ENCODE data around the gene TMIGD2.
"Not testable (repeated sequence)": the region's sequence is repeated elsewhere in the genome, so short reads cannot be mapped to it uniquely, and the experiment has no call there.

The TMIGD2 gene, protein sequence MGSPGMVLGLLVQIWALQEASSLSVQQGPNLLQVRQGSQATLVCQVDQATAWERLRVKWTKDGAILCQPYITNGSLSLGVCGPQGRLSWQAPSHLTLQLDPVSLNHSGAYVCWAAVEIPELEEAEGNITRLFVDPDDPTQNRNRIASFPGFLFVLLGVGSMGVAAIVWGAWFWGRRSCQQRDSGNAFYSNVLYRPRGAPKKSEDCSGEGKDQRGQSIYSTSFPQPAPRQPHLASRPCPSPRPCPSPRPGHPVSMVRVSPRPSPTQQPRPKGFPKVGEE

DNA sequence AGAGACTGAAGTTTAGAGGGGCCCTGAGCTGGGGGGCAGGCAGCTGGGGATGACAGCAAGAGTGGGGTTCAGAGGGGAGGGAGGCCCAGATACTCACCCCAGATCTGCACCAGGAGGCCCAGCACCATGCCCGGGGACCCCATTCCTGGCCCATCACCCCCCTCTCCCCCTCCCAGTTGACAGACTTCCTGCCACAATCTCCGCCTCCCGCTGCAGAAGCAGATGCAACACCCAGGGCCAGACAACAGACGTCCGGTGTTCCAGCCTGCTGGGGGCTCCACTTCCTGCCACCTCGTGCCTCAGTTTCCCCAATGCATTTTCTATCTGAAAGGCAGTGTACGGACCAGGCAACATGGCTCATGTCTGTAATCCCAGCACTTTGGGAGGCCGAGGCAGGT lies at the start of gene TMIGD2:
TSS of gene TMIGD2 (minus strand) at position 147 of the 398 bp plus-strand sequence. CDS start at position 143, 4 bp downstream.
- ChIA-PET CTCF (interaction anchor here (1.6 kb wide), 1 partner anchor 50 kb away, joined by 5 read pairs; no protein-coding TSS in a partner anchor), POLR2A (interaction anchor here (1.0 kb wide), 1 partner anchor 41 kb away, joined by 3 read pairs; no protein-coding TSS in a partner anchor)
- no peak for DNase-seq (ENCODE audit: extremely low spot score)
- TF ChIP-seq FOXM1 (IDR thresholded peaks at IDR 0.05; ENCODE audit: borderline replicate concordance), result no peak
- no peak for TF ChIP-seq CTBP1 (IDR thresholded peaks at IDR 0.05; ENCODE audit: borderline replicate concordance)
- no peak for TF ChIP-seq TARDBP (IDR thresholded peaks at IDR 0.05)
- TF ChIP-seq HDGF (IDR thresholded peaks at IDR 0.05; ENCODE audit: borderline replicate concordance), result no peak
- no peak for TF ChIP-seq LEF1 (IDR thresholded peaks at IDR 0.05; ENCODE audit: borderline replicate concordance)
- no peak for TF ChIP-seq BHLHE40 (IDR thresholded peaks at IDR 0.05; ENCODE audit: borderline replicate concordance)
- TF ChIP-seq L3MBTL2 (conservative IDR thresholded peaks at IDR 0.05), result no peak
- no peak for TF ChIP-seq SUZ12 (IDR thresholded peaks at IDR 0.05)
- TF ChIP-seq ELF4 (IDR thresholded peaks at IDR 0.05), result no peak

DNA sequence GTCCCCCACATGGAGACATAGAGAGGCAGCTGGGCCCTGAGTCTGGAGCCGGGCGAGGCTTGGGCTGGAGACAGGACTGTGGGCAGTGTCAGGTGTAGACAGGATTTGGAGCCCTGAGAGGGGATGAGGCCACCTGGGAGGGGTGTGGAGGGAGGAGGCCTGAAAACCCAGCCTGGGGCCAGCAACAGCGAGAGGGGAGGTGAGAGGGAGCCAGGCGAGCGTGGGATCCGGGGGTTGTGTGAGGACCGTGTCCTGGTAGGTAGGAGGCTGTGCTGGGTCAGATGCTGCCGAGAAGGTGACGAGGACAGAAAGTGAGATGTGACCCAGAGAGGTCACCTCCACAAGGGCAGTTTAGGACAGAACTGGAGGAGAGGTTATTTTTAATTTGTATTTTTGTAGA lies 48.5 kb upstream of the TMIGD2 start:
- TF ChIP-seq FOXA1 (IDR thresholded peaks at IDR 0.05), result no peak
- TF ChIP-seq PKNOX1 (IDR thresholded peaks at IDR 0.05), result no peak
- no peak for TF ChIP-seq BHLHE40 (IDR thresholded peaks at IDR 0.05; ENCODE audit: borderline replicate concordance)
- TF ChIP-seq FOXK2 (IDR thresholded peaks at IDR 0.05), result no peak
- TF ChIP-seq ZNF384 (IDR thresholded peaks at IDR 0.05), result no peak
- TF ChIP-seq SUZ12 (IDR thresholded peaks at IDR 0.05), result no peak
- TF ChIP-seq ARNT (IDR thresholded peaks at IDR 0.05), result no peak
- no peak for TF ChIP-seq SP1 (IDR thresholded peaks at IDR 0.05)
- no peak for TF ChIP-seq ELF4 (IDR thresholded peaks at IDR 0.05)
- no peak for TF ChIP-seq CTBP1 (IDR thresholded peaks at IDR 0.05; ENCODE audit: borderline replicate concordance)
- TF ChIP-seq FOXM1 (IDR thresholded peaks at IDR 0.05; ENCODE audit: borderline replicate concordance), result no peak
- POLR2A ChIA-PET, result no interaction called here
- CTCF ChIA-PET, result no interaction called here
- no peak for DNase-seq (ENCODE audit: extremely low spot score)

DNA sequence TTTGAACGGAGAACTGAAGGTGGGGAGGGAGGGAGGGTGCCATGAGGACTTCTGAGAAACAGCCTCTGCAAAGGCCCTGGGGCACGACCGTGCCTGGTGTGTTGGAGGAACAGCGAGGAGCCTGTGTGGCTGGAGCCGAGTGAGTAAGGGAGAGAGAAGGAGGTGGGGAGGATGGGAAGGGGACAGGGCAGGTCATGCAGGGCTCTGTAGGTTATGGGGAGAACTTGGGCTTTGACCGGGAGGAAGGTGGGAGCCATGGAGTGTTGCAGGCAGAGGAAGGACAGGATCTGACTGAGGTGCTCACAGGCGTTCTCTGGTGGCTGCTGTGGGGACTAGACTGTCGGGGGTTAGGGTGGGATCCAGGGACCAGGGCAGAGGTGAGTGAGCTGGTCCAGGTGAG lies 47.9 kb upstream of the TMIGD2 start:
- TF ChIP-seq ZNF384 (IDR thresholded peaks at IDR 0.05) (no peak), CTBP1 (IDR thresholded peaks at IDR 0.05; ENCODE audit: borderline replicate concordance) (no peak), ELF4 (IDR thresholded peaks at IDR 0.05) (no peak)
- CTCF ChIA-PET, result no interaction called here
- POLR2A ChIA-PET, result no interaction called here
- DNase-seq (ENCODE audit: extremely low spot score), result no peak

GRCh38 chr19:4349225-4349624 lies 47.0 kb upstream of the TMIGD2 start:
- DNase-seq (ENCODE audit: extremely low spot score); CTCF ChIA-PET: not testable (repeated sequence)

GRCh38 chr19:4347521-4347920 lies 45.3 kb upstream of the TMIGD2 start:
- POLR2A ChIA-PET, result no interaction called here
- no peak for TF ChIP-seq HDGF (IDR thresholded peaks at IDR 0.05; ENCODE audit: borderline replicate concordance)
- TF ChIP-seq FOXA1 (IDR thresholded peaks at IDR 0.05), result no peak
- no peak for DNase-seq (ENCODE audit: extremely low spot score)
- CTCF ChIA-PET, result interaction anchor here (0.7 kb wide), 1 partner anchor 81 kb away, joined by 3 read pairs; no protein-coding TSS in a partner anchor

More at GRCh38 chr19:4349225-4349624, 47.0 kb upstream of the TMIGD2 start:
- POLR2A ChIA-PET, result not testable (repeated sequence)

- POLR2A ChIA-PET, result no interaction called here
- no peak for DNase-seq (ENCODE audit: extremely low spot score)
- CTCF ChIA-PET, result interaction anchor here (0.8 kb wide), 1 partner anchor 79 kb away, joined by 5 read pairs; no protein-coding TSS in a partner anchor
- no peak for TF ChIP-seq NFRKB (IDR thresholded peaks at IDR 0.05)
Observed at GRCh38 chr19:4346020-4346383, 43.8 kb upstream of the TMIGD2 start.

GRCh38 chr19:4345342-4346019 lies 43.3 kb upstream of the TMIGD2 start:
- ChIA-PET POLR2A (no interaction called here), CTCF (interaction anchor here (0.8 kb wide), 1 partner anchor 78 kb away, joined by 5 read pairs; no protein-coding TSS in a partner anchor)
- TF ChIP-seq SP1 (IDR thresholded peaks at IDR 0.05) (no peak), ARNT (IDR thresholded peaks at IDR 0.05) (no peak), HDGF (IDR thresholded peaks at IDR 0.05; ENCODE audit: borderline replicate concordance) (no peak), PKNOX1 (IDR thresholded peaks at IDR 0.05) (no peak), BHLHE40 (IDR thresholded peaks at IDR 0.05; ENCODE audit: borderline replicate concordance) (no peak), TARDBP (IDR thresholded peaks at IDR 0.05) (no peak), CTBP1 (IDR thresholded peaks at IDR 0.05; ENCODE audit: borderline replicate concordance) (no peak), NFRKB (IDR thresholded peaks at IDR 0.05) (no peak), ZNF384 (IDR thresholded peaks at IDR 0.05) (no peak), ELF4 (IDR thresholded peaks at IDR 0.05) (no peak), L3MBTL2 (conservative IDR thresholded peaks at IDR 0.05) (no peak), FOXM1 (IDR thresholded peaks at IDR 0.05; ENCODE audit: borderline replicate concordance) (no peak), SUZ12 (IDR thresholded peaks at IDR 0.05) (no peak), LEF1 (IDR thresholded peaks at IDR 0.05; ENCODE audit: borderline replicate concordance) (no peak)
- DNase-seq (ENCODE audit: extremely low spot score), result no peak
